GM23338 (cell line): Measurements from ENCODE around the gene MSH3. TPM values are rescaled to one million over a fixed set of nuclear protein-coding genes. Genes with fewer than 3 reads are reported as not detected.

ENCODE experiments used
- ATAC-seq: fragments of 200-7000 bp; cut with Tn5 transposase; 3 replicates; pipeline ENCODE4 v1.9.1; 2020
- DNase-seq: peaks from one replicate; pipeline ENCODE4 v3.0.0-alpha.2; 2015; ENCODE audit warnings: low spot score
- H2AFZ ChIP-seq: fragments of 200-600 bp; sonication (generic); 2 replicates; pipeline ENCODE4 v1.8.0; 2016; ENCODE audit warnings: antibody characterized with exemption, mild to moderate bottlenecking, moderate library complexity
- H3F3A ChIP-seq: fragments of 200-600 bp; sonication (generic); replicated peaks from 2 replicates; pipeline ENCODE4 v1.8.0; 2017; ENCODE audit warnings: antibody characterized with exemption, mixed run types, low read depth
- H3K27ac ChIP-seq: fragments of 200-600 bp; sonication (generic); 2 replicates; pipeline ENCODE4 v1.6.1; 2016; ENCODE audit warnings: low read depth
- H3K27me3 ChIP-seq: fragments of 200-600 bp; sonication (generic); 2 replicates; pipeline ENCODE4 v1.8.0; 2016; ENCODE audit warnings: mild to moderate bottlenecking, mixed run types, moderate library complexity; ENCODE audit not compliant: insufficient read depth
- H3K36me3 ChIP-seq: fragments of 200-600 bp; sonication (generic); 2 replicates; pipeline ENCODE4 v1.8.0; 2016; ENCODE audit warnings: mild to moderate bottlenecking; ENCODE audit not compliant: insufficient read depth
- H3K4me1 ChIP-seq: fragments of 200-600 bp; sonication (generic); 2 replicates; pipeline ENCODE4 v1.8.0; 2016; ENCODE audit warnings: mild to moderate bottlenecking, moderate library complexity; ENCODE audit not compliant: insufficient read depth
- H3K4me2 ChIP-seq: fragments of 200-600 bp; sonication (generic); 2 replicates; pipeline ENCODE4 v1.7.1; 2017; ENCODE audit warnings: mixed run types
- H3K4me3 ChIP-seq: fragments of 200-600 bp; sonication (generic); 2 replicates; pipeline ENCODE4 v1.6.1; 2016; ENCODE audit warnings: mixed run types
- H3K79me2 ChIP-seq: fragments of 200-600 bp; sonication (generic); replicated peaks from 2 replicates; pipeline ENCODE4 v1.8.0; 2017; ENCODE audit warnings: mild to moderate bottlenecking; ENCODE audit not compliant: insufficient read depth
- H3K9me2 ChIP-seq: fragments of 200-600 bp; sonication (generic); 2 replicates; pipeline ENCODE4 v1.8.0; 2017; ENCODE audit not compliant: insufficient read depth
- H4K20me1 ChIP-seq: fragments of 200-600 bp; sonication (generic); replicated peaks from 2 replicates; pipeline ENCODE4 v1.8.0; 2017; ENCODE audit warnings: mild to moderate bottlenecking; ENCODE audit not compliant: insufficient read depth
- H3K27ac Mint-ChIP-seq: 2 replicates; pipeline ENCODE4 v1.8.0; 2020; ENCODE audit warnings: inconsistent platforms, mild to moderate bottlenecking, moderate library complexity, mixed read lengths
- H3K27me3 Mint-ChIP-seq: 3 replicates; pipeline ENCODE4 v1.8.0; 2022; ENCODE audit warnings: low read depth, mild to moderate bottlenecking, moderate library complexity, mixed read lengths, inconsistent platforms; ENCODE audit not compliant: insufficient read depth, poor library complexity
- H3K36me3 Mint-ChIP-seq: 3 replicates; pipeline ENCODE4 v1.8.0; 2021; ENCODE audit warnings: low read depth, mild to moderate bottlenecking, inconsistent platforms, moderate library complexity, mixed read lengths
- H3K4me1 Mint-ChIP-seq: 3 replicates; pipeline ENCODE4 v1.8.0; 2020; ENCODE audit warnings: mild to moderate bottlenecking, inconsistent platforms, mixed read lengths
- H3K4me3 Mint-ChIP-seq: 3 replicates; pipeline ENCODE4 v1.8.0; 2021; ENCODE audit warnings: moderate library complexity, mild to moderate bottlenecking, inconsistent platforms, mixed read lengths
- H3K9me3 Mint-ChIP-seq: 3 replicates; pipeline ENCODE4 v1.8.0; 2020; ENCODE audit warnings: moderate library complexity, mild to moderate bottlenecking, inconsistent platforms, mixed read lengths
- CREB1 ChIP-seq: fragments of 250-450 bp; sonication (Bioruptor Pico); IDR thresholded peaks from 2 replicates; pipeline ENCODE4 v1.5.0; 2020; ENCODE audit warnings: low read depth, mild to moderate bottlenecking, moderate library complexity
- CTCF ChIP-seq, 2 experiments: fragments of 200-600 bp in 1 of 2; sonication (generic) in 1 of 2; conservative IDR thresholded peaks; 2 replicates each; pipeline versions ENCODE4 v1.5.1 to v1.6.1; 2016 to 2017; ENCODE audit warnings: antibody characterized with exemption in 2 of 2, low read depth in 2 of 2, mild to moderate bottlenecking in 2 of 2, moderate library complexity in 1 of 2
- ETS1 ChIP-seq: IDR thresholded peaks from 2 replicates; pipeline ENCODE4 v1.6.1; 2016; ENCODE audit warnings: antibody characterized with exemption
- NANOG ChIP-seq: IDR thresholded peaks from 2 replicates; pipeline ENCODE4 v1.6.1; 2016; ENCODE audit warnings: antibody characterized with exemption, borderline replicate concordance
- POLR2AphosphoS5 ChIP-seq: IDR thresholded peaks from 2 replicates; pipeline ENCODE4 v1.6.1; 2016; ENCODE audit warnings: antibody characterized with exemption, low read depth
- STAT1 ChIP-seq: IDR thresholded peaks from one replicate; pipeline ENCODE4 v1.6.1; 2016; ENCODE audit warnings: antibody characterized with exemption; ENCODE audit not compliant: unreplicated experiment
- ZNF114 ChIP-seq: fragments of 250-450 bp; sonication (Bioruptor Pico); IDR thresholded peaks from 2 replicates; pipeline ENCODE4 v1.5.0; 2020; ENCODE audit warnings: mild to moderate bottlenecking, moderate library complexity
- ZNF331 ChIP-seq: fragments of 250-450 bp; sonication (Bioruptor Pico); IDR thresholded peaks from 2 replicates; pipeline ENCODE4 v1.5.0; 2020; ENCODE audit warnings: low read depth, mild to moderate bottlenecking, moderate library complexity
- polyA plus RNA-seq: library from polyadenylated mRNA; unstranded; fragments of >200 nt; fragmentation: Nextera tagmentation; extraction: Ambion mirVana; gene quantifications from 2 replicates; pipeline ENCODE4 v1.2.1, GENCODE V29; 2016
- total RNA-seq: library from RNA; depleted of rRNA; stranded (reverse); fragments of >200 nt; shearing (Covaris generic); gene quantifications from 2 replicates; pipeline ENCODE4 v1.2.3, GENCODE V29; 2014

Gene MSH3
- total and polyA plus RNA-seq, 2 experiments from 2014 or later = 13.3 to 16.6 TPM

- no peak for ATAC-seq
Measured at GRCh38 chr5:80759866-80760577, 105.6 kb downstream of the MSH3 start.

GRCh38 chr5:80760680-80761079 is 106.2 kb downstream of the MSH3 start:
- Histone ChIP-seq H3K79me2 (no peaks in the 10 kb centered on the region), H3K4me3 (no peak overlapping the region), H3K36me3 (no peaks in the 10 kb centered on the region), H3K27ac (no peak overlapping the region), H3K4me1 (peaks cover 19% of the 10 kb centered on the region), H2AFZ (no peak overlapping the region), H3K4me2 (no peak overlapping the region), H3F3A (no peaks in the 10 kb centered on the region), H3K27me3 (no peaks in the 10 kb centered on the region), H4K20me1 (no peaks in the 10 kb centered on the region; the same call in 1 of the 2 replicates), H3K9me2 (no peaks in the 10 kb centered on the region)
- H3K9me3 Mint-ChIP-seq = no peaks in the 10 kb centered on the region
- peak overlapping the region; percentile 16; the same call in 1 of the 2 replicates for H3K27ac Mint-ChIP-seq
- DNase-seq (no peak), ATAC-seq (peak; percentile 72)
- H3K4me1 Mint-ChIP-seq = peaks cover 19% of the 10 kb centered on the region
- no peak for TF ChIP-seq ETS1
- TF ChIP-seq POLR2AphosphoS5 = no peak
- TF ChIP-seq NANOG = no peak
- no peak for TF ChIP-seq CTCF (conservative IDR thresholded peaks at IDR 0.05; ENCODE audit: low read depth in 2 of 2)
- TF ChIP-seq CREB1 (CRISPR knock-in tag) = no peak
- no peak for TF ChIP-seq ZNF114 (CRISPR knock-in tag)
- no peaks in the 10 kb centered on the region; the same call in 2 of the 3 replicates for H3K36me3 Mint-ChIP-seq
- no peak overlapping the region for H3K4me3 Mint-ChIP-seq
- H3K27me3 Mint-ChIP-seq = no peaks in the 10 kb centered on the region

More at GRCh38 chr5:80759866-80760577, 105.6 kb downstream of the MSH3 start:
- H2AFZ ChIP-seq = no peak overlapping the region
- no peak overlapping the region for H3K27ac ChIP-seq
- no peak overlapping the region for H3K4me3 Mint-ChIP-seq
- H3K27me3 Mint-ChIP-seq = no peaks in the 10 kb centered on the region
- H3K27ac Mint-ChIP-seq = no peak overlapping the region
- H3K36me3 ChIP-seq = no peaks in the 10 kb centered on the region
- no peaks in the 10 kb centered on the region for H3K9me2 ChIP-seq
- H4K20me1 ChIP-seq = no peaks in the 10 kb centered on the region; the same call in 1 of the 2 replicates
- DNase-seq = no peak
- H3K4me3 ChIP-seq = no peak overlapping the region
- H3K36me3 Mint-ChIP-seq = no peaks in the 10 kb centered on the region; the same call in 2 of the 3 replicates
- no peak overlapping the region for H3K4me2 ChIP-seq
- peaks cover 26% of the 10 kb centered on the region for H3K4me1 ChIP-seq
- H3K79me2 ChIP-seq = no peaks in the 10 kb centered on the region
- H3K27me3 ChIP-seq = no peaks in the 10 kb centered on the region
- H3K9me3 Mint-ChIP-seq = no peaks in the 10 kb centered on the region
- TF ChIP-seq STAT1 (no peak), ZNF331 (no peak), POLR2AphosphoS5 (no peak), ZNF114 (CRISPR knock-in tag) (no peak), NANOG (no peak), CREB1 (CRISPR knock-in tag) (no peak), ETS1 (no peak), CTCF (conservative IDR thresholded peaks at IDR 0.05; ENCODE audit: low read depth in 2 of 2) (no peak)
- peaks cover 26% of the 10 kb centered on the region for H3K4me1 Mint-ChIP-seq
- no peaks in the 10 kb centered on the region for H3F3A ChIP-seq
